Adrenal gland (tissue), 5 donors: Measurements from ENCODE around the gene NSG2.

Source experiments
- CTCF ChIP-seq, 6 experiments: fragments of 450-650 bp in 4 of 6; fragments of 200-600 bp in 2 of 6; sonication (generic) in 1 of 6; IDR thresholded peaks; 1 replicate in 5 of 6; 2 replicates in 1 of 6; pipeline versions ENCODE4 v1.5.1 to v1.8.0; 2016 to 2021; ENCODE audit warnings: antibody characterized with exemption in 6 of 6, mild to moderate bottlenecking in 2 of 6, moderate library complexity in 1 of 6
- POLR2A ChIP-seq, 2 donors: fragments of 450-650 bp; IDR thresholded peaks; one replicate each; pipeline ENCODE4 v1.6.1; 2017; ENCODE audit warnings: antibody characterized with exemption in 2 of 2, mild to moderate bottlenecking in 2 of 2, moderate library complexity in 1 of 2
- donor health status: DM: no; HTN: no; CAD: no.

DNA sequence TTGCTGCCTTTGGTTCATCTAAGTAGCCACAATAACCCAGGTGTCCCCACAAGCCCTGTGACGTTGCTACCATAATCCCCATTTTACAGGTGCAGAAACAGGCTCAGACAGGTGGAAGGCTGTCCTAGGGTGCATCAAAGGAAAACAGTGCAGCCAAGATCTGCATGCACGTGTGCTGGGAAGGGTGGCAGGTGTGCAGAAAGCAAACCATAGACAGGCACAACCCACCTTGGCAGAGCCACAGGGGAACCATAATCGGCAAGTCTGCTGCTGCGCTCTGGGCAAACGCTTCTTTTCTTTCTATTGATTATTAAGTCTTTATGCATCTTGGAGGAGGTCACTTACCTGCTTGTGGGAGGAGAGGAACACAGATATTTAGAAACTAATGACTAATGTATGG is 7.1 kb downstream of the NSG2 start:
- no peak for TF ChIP-seq CTCF (IDR thresholded peaks at IDR 0.05)
- no peak for TF ChIP-seq POLR2A (IDR thresholded peaks at IDR 0.05)
